NAMALWA (cell line): ENCODE results near the gene LAMB4.
A peak's percentile ranks its signal among the peaks of the same experiment; 100 is the strongest.

ENCODE experiments used
- DNase-seq: peaks from one replicate; pipeline ENCODE4 v3.0.0-alpha.2; 2015; ENCODE audit warnings: low spot score

LAMB4 gene

GRCh38 chr7:107996072-107996882 lies 133.9 kb downstream of the LAMB4 start:
- DNase-seq = no peak

- DNase-seq = no peak
Observed at GRCh38 chr7:107995184-107996071, 134.7 kb downstream of the LAMB4 start.

- DNase-seq = no peak
Observed at GRCh38 chr7:107994421-107995030, 135.6 kb downstream of the LAMB4 start.

GRCh38 chr7:107993891-107994291 lies 136.3 kb downstream of the LAMB4 start:
- no peak for DNase-seq

GRCh38 chr7:107989618-107990373 lies 140.4 kb downstream of the LAMB4 start:
- DNase-seq = no peak

- DNase-seq = peak; percentile 42
Observed at GRCh38 chr7:107982918-107983389, 147.2 kb downstream of the LAMB4 start.

- DNase-seq = no peak
Observed at GRCh38 chr7:107982042-107982840, 147.9 kb downstream of the LAMB4 start.

- no peak for DNase-seq
Observed at GRCh38 chr7:107981466-107981865, 148.7 kb downstream of the LAMB4 start.

GRCh38 chr7:107980671-107981190 lies 149.4 kb downstream of the LAMB4 start:
- DNase-seq = no peak

GRCh38 chr7:107980171-107980570 lies 150.0 kb downstream of the LAMB4 start:
- DNase-seq = no peak

- DNase-seq = no peak
Observed at GRCh38 chr7:107978815-107979408, 151.2 kb downstream of the LAMB4 start.

- DNase-seq = no peak
Observed at GRCh38 chr7:107977048-107977447, 153.1 kb downstream of the LAMB4 start.

- DNase-seq = no peak
Observed at GRCh38 chr7:107976620-107977019, 153.5 kb downstream of the LAMB4 start.

- no peak for DNase-seq
Observed at GRCh38 chr7:107975394-107976013, 154.7 kb downstream of the LAMB4 start.

GRCh38 chr7:107973861-107974260 lies 156.3 kb downstream of the LAMB4 start:
- DNase-seq = no peak
